HUDEP-2 (cell line): Measurements from ENCODE around the gene FOXC1.
A peak's percentile ranks its signal among the peaks of the same experiment; 100 is the strongest.

ENCODE experiments used
- DNase-seq, 76 experiments: peaks; one replicate each; lab custom pipeline; 2025; ENCODE audit not compliant: unreplicated experiment in 76 of 76; lab: John Stamatoyannopoulos, UW

The FOXC1 gene

GRCh38 chr6:1611572-1612298 lies 2.0 kb downstream of the FOXC1 start:
- DNase-seq, result peak in 3 of 76 experiments; percentile 9 to 34 (median 11)

GRCh38 chr6:1612299-1612973 lies 2.7 kb downstream of the FOXC1 start:
- no peak for DNase-seq

DNA sequence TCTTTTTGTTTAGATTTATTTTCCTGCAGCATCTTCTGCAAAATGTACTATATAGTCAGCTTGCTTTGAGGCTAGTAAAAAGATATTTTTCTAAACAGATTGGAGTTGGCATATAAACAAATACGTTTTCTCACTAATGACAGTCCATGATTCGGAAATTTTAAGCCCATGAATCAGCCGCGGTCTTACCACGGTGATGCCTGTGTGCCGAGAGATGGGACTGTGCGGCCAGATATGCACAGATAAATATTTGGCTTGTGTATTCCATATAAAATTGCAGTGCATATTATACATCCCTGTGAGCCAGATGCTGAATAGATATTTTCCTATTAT lies 3.2 kb downstream of the FOXC1 start:
- no peak for DNase-seq

- no peak for DNase-seq
Observed at GRCh38 chr6:1613346-1613687, 3.6 kb downstream of the FOXC1 start.

GRCh38 chr6:1613688-1614447 lies 4.2 kb downstream of the FOXC1 start:
- DNase-seq, result no peak

- DNase-seq, result no peak
Observed at GRCh38 chr6:1614448-1615150, 4.9 kb downstream of the FOXC1 start.

DNA sequence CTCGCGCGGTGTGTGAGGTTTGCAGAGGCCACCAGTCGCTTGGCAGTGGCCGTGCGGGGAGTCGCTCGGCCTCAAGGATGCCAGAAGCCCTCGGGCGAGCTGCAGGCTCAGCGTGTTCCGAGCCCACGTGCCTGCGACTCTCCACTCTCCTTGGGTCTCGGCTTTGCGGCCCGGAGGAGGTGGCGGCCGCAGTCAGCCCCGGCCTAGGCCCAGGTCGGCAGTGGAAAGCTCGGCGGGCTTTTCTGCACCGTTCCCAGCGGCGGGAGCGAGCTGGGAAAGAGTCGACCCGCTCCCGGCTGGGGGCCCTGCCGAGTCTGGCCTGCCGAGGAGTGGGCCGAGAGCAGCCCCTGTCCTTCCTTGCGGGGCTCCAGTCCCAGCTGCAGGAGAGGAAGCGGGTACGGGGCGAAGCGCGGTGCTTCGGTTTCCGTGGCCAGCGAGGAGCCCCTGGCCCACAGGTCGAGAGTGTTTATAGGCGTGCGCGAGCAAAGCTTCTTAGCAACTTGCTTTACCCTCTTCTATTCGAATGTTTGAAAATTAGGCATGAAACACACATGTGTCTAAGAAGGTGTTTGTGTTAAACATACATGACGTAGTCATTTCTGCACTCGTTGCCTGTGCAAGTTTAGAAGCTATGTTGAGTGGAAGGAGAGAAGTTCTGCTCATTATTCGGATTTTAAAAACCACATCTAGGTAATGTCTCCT lies 5.6 kb downstream of the FOXC1 start:
- no peak for DNase-seq

- no peak for DNase-seq
Observed at GRCh38 chr6:1615853-1616420, 6.2 kb downstream of the FOXC1 start.

DNA sequence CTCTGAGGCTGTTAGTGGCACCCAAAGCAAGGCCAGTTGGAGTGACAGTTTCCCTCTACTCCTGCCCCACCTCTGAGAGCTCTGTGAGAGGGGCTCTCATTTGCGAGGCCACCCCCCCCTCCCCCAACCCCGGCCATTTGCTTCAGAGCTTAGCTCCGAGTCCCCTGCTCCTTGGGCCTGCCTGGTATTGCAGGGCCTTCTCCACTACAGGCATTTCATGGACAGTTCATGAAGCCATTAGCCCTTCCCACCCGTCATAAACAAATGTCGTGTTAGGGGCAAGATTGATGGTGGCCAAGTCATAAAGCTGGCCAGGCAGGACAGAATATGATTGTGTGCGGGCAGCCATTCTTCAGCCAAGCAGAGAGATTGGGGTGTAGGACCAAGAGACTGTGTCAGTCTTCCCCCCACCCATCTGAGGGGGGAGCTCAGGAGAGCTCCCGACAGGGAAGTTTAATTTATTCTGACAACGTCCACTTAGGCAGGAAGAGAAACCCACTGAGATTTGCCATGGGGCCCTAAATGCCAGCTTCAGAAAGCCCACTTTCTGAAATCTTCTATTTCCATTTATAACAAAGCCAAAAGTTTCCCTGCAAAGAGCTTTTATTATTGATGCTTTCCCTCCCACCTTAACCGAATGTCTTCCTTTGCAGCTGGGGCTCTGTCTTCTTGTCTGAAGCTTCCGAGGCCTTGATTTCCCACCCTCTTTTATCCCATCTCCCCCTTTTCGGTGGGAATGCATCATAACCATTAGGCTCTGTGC lies 7.2 kb downstream of the FOXC1 start:
- no peak for DNase-seq

DNA sequence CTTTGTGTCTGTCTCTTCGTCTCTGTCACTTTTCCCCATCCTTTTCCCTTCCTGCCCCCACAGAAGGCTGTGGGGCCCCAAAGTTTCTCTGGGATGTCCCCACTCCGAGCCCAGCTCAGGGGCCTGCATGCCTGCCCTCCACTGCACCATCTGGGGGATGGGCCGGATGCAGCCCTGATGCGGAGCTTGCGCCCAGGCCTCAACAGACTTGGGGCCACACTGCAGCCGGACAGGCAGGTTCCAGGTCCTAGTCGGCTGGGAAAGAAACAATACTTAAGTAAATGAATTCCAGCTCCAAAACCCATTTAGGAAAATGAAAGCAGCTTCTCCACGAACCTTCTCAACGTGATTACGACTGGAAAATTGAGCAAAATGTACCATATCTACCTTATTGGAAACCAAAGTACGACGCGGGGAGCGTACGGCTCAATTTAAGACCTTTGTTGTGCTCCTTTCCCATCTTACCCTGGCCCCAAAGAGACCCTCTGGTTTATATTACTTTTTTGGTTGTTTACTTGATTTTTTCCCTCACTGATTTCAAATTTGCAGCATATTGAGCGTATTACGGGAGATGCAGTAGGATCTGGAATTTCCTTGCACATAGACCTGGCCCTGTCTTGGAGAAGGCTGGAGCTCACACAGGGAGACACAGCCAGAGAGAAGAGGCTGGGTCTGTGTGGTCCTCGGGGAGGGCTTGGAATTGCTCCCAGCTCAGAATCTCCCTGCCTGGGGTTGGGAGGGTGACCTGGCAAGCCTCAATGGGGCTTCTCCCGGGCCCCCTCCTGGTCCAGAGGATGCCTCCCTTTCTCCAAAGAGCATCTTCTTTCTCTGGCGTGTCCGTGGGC lies 8.0 kb downstream of the FOXC1 start:
- no peak for DNase-seq

DNA sequence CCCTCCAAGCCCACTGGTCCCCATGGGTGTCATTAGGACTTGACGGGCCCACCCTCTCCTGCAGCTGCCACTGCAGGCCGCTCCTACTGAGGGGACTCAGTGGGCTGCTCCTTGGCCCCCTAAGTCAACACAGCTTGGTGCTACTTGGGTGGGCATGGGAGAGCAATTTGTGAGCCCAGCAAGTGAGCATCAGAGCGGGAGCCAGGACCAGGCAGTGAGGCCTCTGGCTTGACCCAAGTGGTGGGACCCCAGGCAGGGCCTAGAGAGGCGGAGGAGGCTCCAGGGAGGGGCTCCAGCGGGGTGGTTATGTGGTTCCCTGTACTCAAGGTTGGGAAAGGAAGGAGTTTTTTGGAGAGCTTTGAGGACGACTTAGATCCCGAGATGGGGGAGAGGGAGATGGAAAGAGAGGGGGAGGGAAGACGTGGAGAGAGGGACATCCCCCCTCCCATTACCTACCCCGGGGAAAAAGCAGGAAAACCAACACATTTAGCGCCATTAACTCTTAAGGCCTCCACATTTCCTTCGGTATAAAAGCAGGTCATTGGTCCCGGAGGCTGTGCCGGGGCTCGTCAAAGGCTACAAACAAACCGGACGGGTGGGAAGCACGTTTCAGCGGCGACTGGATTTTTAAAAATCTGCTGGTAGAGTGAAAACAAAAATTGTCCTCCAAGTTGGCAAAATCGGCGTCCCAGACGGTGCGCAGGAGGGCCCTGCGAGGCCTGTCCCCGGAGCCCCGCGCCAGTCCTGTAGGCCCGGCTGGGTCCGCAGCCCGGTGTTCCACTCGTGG lies 8.8 kb downstream of the FOXC1 start:
- no peak for DNase-seq

- DNase-seq, result no peak
Observed at GRCh38 chr6:1619098-1619672, 9.5 kb downstream of the FOXC1 start.

GRCh38 chr6:1619673-1620503 lies 10.2 kb downstream of the FOXC1 start:
- no peak for DNase-seq

DNA sequence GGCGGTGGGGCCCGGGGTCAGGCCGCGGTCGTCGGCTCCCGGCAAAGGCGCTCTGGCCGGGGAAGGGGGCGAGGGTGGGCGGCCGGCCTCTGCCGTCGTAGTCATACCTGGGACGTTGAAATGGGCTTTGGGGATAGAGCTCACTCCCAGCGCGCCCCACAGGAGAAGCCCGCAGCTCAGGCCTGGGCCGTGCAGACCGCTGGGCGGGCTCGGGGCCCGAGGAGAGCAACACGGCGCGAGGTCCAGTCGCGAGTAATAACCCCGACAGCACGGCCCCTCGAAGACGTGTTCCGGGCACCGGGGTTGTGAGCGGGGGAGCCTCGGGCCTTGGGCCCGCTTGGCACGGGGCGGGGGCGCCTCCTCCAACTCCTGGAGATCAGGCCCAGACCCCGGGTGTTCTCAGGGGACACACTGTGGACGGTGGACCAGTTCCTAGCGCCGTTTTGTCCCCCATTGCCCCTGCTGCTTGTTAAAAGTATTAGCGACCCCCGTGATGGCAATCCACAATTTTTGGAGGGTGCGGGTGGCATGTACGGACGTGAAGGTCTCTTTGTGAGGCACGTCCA lies 10.9 kb downstream of the FOXC1 start:
- no peak for DNase-seq

GRCh38 chr6:1621070-1621701 lies 11.5 kb downstream of the FOXC1 start:
- no peak for DNase-seq

DNA sequence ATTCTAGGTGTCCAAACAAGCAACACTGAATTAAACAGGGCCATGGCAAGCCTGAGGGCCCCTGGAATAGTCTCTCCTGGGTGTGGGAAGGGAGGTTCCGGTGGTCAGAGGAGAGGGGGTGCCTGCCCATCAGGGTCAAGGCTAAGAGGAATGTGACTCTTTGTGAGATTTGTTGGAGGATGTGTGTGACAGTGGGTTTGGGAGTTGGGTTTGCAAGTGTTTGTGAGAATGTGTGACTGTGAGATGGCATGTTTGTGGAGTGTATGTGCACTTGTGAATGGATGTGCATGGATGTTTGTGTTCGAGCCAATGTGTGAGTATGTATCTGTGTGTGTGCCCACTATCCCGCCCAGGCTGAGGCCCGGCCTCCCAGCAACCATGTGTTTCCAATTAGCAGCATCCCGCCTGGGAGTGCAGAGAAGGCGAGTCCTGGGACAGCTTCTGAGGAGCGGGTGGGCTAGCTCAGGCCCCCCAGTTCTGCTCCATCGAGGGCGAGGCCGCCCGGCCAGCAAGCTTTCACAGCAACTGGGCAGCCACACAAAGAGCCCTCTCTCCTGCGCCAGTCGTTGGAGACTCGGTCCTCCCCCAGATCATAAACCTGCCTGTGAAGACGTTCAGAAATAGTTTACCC lies 12.6 kb downstream of the FOXC1 start:
- no peak for DNase-seq
